Ovary (tissue), 3 donors: Measurements from ENCODE around the gene DAPK1.

ENCODE experiments used
- CTCF ChIP-seq, 3 donors: fragments of 450-650 bp in 2 of 3; fragments of 200-600 bp in 1 of 3; IDR thresholded peaks; one replicate each; pipeline versions ENCODE4 v1.5.1 to v1.8.0; 2016 to 2022; ENCODE audit warnings: antibody characterized with exemption in 3 of 3, mild to moderate bottlenecking in 1 of 3
- EP300 ChIP-seq: sonication (generic); formaldehyde crosslinking; IDR thresholded peaks from one replicate; pipeline ENCODE4 v1.6.1; 2017; ENCODE audit warnings: antibody characterized with exemption
- POLR2A ChIP-seq: fragments of 450-650 bp; IDR thresholded peaks from one replicate; pipeline ENCODE4 v1.6.1; 2017; ENCODE audit warnings: antibody characterized with exemption, mild to moderate bottlenecking, moderate library complexity
- donor health status: DM: no; HTN: no; CAD: no.

GRCh38 chr9:87491523-87491922, 6.1 kb upstream of the DAPK1 start:
- TF ChIP-seq CTCF (IDR thresholded peaks at IDR 0.05) (no peak), POLR2A (no peak), EP300 (no peak)
